ENCODE measurements around the gene SPEF2.

The SPEF2 gene

DNA sequence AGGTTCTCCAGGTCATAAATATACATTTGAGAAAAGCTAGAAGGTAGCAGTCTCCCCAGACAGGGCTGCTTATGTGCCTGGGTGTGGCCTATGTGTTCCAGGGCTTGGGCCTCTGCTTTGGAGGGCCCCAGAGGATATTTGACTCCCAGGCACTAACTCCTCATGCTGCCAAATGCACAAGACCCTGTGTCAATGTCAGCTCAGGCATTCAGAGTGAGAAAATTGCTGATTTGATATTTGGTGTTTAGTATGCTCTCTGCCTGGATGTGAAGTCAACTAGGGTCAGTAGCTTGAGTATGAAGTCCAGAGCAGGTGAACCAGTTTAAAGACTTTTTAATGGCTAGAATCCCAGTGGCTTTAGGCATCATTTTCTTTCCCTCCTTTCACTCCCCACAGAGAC, 181.5 kb downstream of the SPEF2 start:
- DNase-seq (ENCODE audit: low read depth): no peak
- H3K4me3 ChIP-seq (ENCODE audit: low read length): no peak overlapping the region
- TF ChIP-seq, protein P1, sequence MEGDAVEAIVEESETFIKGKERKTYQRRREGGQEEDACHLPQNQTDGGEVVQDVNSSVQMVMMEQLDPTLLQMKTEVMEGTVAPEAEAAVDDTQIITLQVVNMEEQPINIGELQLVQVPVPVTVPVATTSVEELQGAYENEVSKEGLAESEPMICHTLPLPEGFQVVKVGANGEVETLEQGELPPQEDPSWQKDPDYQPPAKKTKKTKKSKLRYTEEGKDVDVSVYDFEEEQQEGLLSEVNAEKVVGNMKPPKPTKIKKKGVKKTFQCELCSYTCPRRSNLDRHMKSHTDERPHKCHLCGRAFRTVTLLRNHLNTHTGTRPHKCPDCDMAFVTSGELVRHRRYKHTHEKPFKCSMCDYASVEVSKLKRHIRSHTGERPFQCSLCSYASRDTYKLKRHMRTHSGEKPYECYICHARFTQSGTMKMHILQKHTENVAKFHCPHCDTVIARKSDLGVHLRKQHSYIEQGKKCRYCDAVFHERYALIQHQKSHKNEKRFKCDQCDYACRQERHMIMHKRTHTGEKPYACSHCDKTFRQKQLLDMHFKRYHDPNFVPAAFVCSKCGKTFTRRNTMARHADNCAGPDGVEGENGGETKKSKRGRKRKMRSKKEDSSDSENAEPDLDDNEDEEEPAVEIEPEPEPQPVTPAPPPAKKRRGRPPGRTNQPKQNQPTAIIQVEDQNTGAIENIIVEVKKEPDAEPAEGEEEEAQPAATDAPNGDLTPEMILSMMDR (conservative IDR thresholded peaks at IDR 0.05; ENCODE audit: low read length): no peak

DNA sequence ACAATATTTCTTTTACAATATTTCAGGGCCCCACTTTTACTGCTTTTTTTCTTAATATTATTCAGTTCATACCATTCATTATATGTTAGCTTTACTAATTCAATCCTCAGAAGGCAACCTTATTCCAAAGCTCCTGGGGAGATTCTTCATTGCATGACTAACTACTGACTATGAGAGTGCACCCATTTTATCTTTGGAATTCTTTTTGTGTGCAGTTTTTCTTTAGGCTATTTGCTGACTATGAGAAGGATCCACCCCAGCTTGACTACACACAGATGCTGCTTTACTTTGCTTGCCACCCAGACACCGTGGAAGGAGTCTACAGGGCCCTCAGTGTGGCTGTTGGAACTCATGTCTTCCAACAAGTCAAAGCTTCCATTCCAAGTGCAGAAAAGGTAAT, 182.1 kb downstream of the SPEF2 start:
- H3K4me3 ChIP-seq (ENCODE audit: low read length): no peak overlapping the region
- no peak for DNase-seq (ENCODE audit: low read depth)
- TF ChIP-seq, protein P1 (conservative IDR thresholded peaks at IDR 0.05; ENCODE audit: low read length): no peak

DNA sequence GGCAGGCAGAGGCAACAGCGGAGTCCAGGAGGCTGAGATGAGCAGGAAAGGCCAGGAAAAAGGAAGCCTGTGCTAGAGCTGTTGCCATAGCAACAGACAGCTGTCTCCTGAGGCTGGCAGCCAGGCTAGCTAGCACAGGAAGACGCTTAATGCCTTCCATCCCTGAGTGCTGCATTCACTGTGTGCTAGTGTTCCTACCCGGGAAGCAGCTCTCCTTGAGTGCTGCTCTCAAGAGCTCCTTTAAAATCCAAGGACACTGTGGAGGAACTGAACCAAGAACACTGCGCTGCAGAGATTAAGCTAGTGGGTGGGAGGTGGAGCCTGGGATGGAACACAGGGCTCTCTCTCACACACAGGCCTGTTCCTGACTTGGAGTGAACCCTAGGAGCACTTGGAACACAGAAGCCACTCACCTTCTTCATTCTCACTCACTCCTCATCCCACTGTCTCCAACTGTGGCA, 185.6 kb downstream of the SPEF2 start:
- peak; percentile 83 for DNase-seq (ENCODE audit: low read depth)
- TF ChIP-seq, protein P1 (conservative IDR thresholded peaks at IDR 0.05; ENCODE audit: low read length): no peak
- H3K4me3 ChIP-seq (ENCODE audit: low read length): no peak overlapping the region

DNA sequence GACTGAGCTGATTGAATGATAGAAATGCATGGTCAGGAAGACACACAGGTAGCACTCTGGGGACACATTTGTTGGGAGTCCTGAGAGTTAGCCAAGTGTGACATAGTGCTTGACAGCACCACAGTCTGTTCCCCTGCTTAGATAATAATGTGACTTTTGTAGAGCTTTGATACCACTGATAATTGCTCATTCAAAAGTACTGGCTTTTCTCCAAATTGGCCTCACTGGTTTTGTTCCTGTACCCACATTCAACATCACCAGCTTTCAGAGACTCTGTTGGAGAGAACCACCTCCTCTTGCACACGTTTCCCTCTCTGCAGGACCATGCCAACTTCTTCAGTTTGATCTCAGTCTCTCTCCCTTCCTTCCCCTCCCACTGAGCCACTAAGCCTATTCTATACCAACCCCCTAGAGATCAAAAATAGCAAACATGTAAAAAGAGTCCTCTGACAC, 186.6 kb downstream of the SPEF2 start:
- DNase-seq (ENCODE audit: low read depth): no peak
- TF ChIP-seq, protein P1 (conservative IDR thresholded peaks at IDR 0.05; ENCODE audit: low read length): no peak

DNA sequence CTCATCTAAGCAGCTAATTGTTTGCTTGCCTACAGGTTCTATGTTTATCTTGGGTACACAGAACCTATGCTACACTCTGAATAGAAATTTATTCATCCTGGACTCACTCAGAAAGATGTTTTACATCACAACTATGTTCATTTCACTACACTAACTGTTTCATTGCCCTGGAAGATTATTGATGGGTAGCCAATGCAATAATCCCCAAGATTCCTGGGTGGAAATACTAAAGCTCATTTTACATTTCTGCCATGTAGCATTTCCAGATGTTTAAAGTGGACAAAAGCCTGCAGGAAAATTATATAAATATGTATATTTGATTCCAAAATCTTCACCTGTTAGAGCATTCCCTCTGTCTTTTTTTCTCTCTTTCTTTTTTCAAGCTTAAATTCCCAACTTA, 187.2 kb downstream of the SPEF2 start:
- no peak for DNase-seq (ENCODE audit: low read depth)
- TF ChIP-seq, protein P1 (conservative IDR thresholded peaks at IDR 0.05; ENCODE audit: low read length): no peak
- no peak overlapping the region for H3K4me3 ChIP-seq (ENCODE audit: low read length)

More for the DNA sequence above, 186.6 kb downstream of the SPEF2 start:
- H3K4me3 ChIP-seq (ENCODE audit: low read length): no peak overlapping the region

DNA sequence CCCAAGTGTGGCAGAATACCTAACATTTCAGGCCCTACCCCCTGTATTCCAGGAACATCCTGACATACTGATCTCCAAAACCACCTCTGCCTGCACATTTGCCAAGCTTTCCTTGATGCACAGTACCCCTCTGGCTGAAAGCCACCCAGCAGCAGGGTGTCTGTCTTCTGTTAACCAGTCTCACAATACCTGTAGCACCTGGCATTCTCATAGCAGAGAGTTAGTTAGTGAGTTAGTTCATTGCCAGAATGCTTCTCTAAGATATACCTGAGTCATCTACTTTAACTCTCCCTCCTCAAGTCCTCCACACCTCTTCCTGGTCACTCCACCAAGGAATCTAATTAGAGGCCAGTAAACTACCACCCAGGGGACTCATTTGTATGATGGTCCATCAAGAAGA, 192.9 kb downstream of the SPEF2 start:
- no peak overlapping the region for H3K4me3 ChIP-seq (ENCODE audit: low read length)
- no peak for DNase-seq (ENCODE audit: low read depth)
- TF ChIP-seq, protein P1 (conservative IDR thresholded peaks at IDR 0.05; ENCODE audit: low read length): no peak

DNA sequence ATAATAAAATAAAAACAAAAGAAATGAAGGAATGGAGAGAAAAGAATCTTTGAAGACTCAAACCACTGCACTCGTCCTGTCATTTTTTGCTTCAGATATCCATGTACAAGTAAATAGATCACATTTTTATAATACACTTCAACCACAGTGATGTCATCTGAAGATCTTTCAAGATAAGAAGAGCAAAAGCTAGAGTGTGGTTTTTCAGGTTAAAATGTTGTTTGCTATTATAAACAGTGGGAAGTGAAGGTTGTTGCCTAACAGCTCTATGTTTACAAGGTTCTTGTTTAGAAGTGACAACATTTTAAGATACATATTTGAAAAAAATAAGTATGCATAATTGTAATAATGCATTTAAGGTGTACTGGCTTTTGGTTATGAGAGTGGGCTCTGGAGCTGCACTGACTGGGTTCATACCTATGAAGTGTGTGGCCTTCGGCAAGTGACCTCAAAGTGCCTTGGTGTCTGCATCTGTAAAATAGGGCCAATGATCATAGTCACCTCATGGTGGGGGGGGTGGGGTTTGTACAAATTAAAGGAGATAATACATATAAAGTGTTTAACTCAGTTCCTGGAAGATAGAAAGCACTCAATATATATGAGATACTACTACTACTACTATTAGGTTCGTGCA, 193.6 kb downstream of the SPEF2 start:
- DNase-seq (ENCODE audit: low read depth): peak; percentile 17
- TF ChIP-seq, protein P1 (conservative IDR thresholded peaks at IDR 0.05; ENCODE audit: low read length): no peak
- H3K4me3 ChIP-seq (ENCODE audit: low read length): no peak overlapping the region
